HepG2 (cell line): ENCODE data around the gene MYCBPAP. TPM values are rescaled to one million over a fixed set of nuclear protein-coding genes. Genes with fewer than 3 reads are reported as not detected.

ENCODE experiments used
- MIER2 ChIP-seq: IDR thresholded peaks from 2 replicates; pipeline ENCODE4 v1.6.1; 2016; ENCODE audit warnings: missing biosample characterization, missing genetic modification reagents
- NCOA2 ChIP-seq: sonication (generic); formaldehyde crosslinking; IDR thresholded peaks from 2 replicates; pipeline ENCODE4 v1.8.0; 2022; ENCODE audit warnings: inconsistent platforms
- POGK ChIP-seq: sonication (generic); formaldehyde crosslinking; conservative IDR thresholded peaks from 2 replicates; pipeline ENCODE4 v1.8.0; 2022; ENCODE audit warnings: mild to moderate bottlenecking, moderate library complexity, missing genetic modification reagents
- SUZ12 ChIP-seq: fragments of 150-350 bp; IDR thresholded peaks from 2 replicates; pipeline ENCODE4 v1.6.1; 2014; ENCODE audit warnings: low read depth, low read length
- ZBTB40 ChIP-seq, 2 experiments: fragments of 450-650 bp in 1 of 2; sonication (generic) in 1 of 2; formaldehyde crosslinking in 1 of 2; IDR thresholded peaks; 2 replicates each; pipeline versions ENCODE4 v1.6.1 to v1.8.0; 2016 to 2022; ENCODE audit warnings: antibody characterized with exemption in 1 of 2, mild to moderate bottlenecking in 1 of 2, missing genetic modification reagents in 1 of 2
- ZNF281 ChIP-seq: sonication (generic); formaldehyde crosslinking; IDR thresholded peaks from 2 replicates; pipeline ENCODE4 v1.4.0; 2020; ENCODE audit warnings: missing genetic modification reagents, borderline replicate concordance
- ZNF331 ChIP-seq: sonication (generic); formaldehyde crosslinking; IDR thresholded peaks from 2 replicates; pipeline ENCODE4 v1.4.0; 2020; ENCODE audit warnings: missing genetic modification reagents
- ZNF34 ChIP-seq: sonication (generic); formaldehyde crosslinking; IDR thresholded peaks from 2 replicates; pipeline ENCODE4 v1.4.0; 2020; ENCODE audit warnings: mild to moderate bottlenecking, missing genetic modification reagents, borderline replicate concordance
- ZNF576 ChIP-seq: sonication (generic); formaldehyde crosslinking; IDR thresholded peaks from 2 replicates; pipeline ENCODE4 v1.4.0; 2020; ENCODE audit warnings: mild to moderate bottlenecking, missing genetic modification reagents
- ZNF652 ChIP-seq: IDR thresholded peaks from 2 replicates; pipeline ENCODE4 v1.6.1; 2016; ENCODE audit warnings: low read depth, borderline replicate concordance
- ZNF891 ChIP-seq: sonication (generic); formaldehyde crosslinking; IDR thresholded peaks from 2 replicates; pipeline ENCODE4 v1.5.0; 2020; ENCODE audit warnings: mild to moderate bottlenecking, missing genetic modification reagents
- polyA plus RNA-seq, 8 experiments: library from polyadenylated mRNA; depleted of rRNA in 3 of 8; stranded (reverse) in 7 of 8; unstranded in 1 of 8; fragments of >200 nt; fragmentation: Illumina TruSeq in 4 of 8; extraction: Trizol in 4 of 8; gene quantifications; 2 replicates each; pipeline versions ENCODE4 v1.2.1 to v1.2.3, GENCODE V29; 2011 to 2016; ENCODE audit warnings: low read depth in 4 of 8, missing spikeins in 1 of 8, mixed read lengths in 1 of 8; ENCODE audit not compliant: insufficient read depth in 1 of 8
- total RNA-seq, 5 experiments: library from RNA; depleted of rRNA; stranded (reverse); fragments of >200 nt; fragmentation: Illumina TruSeq; extraction: Trizol; gene quantifications; 2 replicates each; pipeline ENCODE4 v1.2.3, GENCODE V29; 2016; ENCODE audit warnings: low read depth in 1 of 5

The MYCBPAP gene
- total and polyA plus RNA-seq, 2 of the 13 experiments (the other 11 are each of a cell fraction or from before 2014, with no cell fraction given), result 0.22 to 0.24 TPM

DNA sequence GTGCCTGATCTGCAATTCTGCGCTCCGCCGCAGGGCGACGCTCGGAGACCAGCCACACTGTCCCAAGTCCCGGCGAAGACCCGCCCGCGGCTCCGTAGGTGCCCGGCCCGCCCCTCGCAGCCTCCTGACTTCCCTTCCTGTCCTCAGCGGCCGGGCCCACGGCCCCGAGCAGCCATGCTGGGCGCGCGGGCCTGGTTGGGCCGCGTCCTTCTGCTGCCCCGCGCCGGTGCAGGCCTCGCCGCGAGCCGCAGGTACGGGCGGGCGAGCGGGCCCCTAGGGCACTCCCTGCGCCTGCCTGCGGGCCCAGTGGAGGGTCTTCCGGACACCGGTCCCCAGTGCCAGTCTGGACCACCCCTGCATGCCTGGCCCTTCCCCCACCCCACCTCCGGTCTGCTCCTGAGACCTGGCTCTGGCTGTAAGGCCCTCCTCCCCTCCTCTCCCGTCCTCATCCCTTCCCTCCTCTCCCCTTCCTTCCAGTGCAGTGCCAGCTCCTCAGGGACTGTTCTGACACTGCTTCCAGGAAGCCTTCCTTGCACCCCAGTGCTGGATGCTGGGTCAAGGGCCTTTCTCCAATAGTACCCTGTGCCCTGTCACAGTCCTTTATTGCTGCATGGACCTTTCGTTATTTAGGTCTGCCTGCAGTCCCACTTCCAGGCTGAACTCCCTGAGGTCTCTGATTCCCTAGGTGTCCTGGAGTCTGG, 38.9 kb downstream of the MYCBPAP start, which contains the start of gene SPATA20 (continued):
- no peak for TF ChIP-seq SUZ12
- TF ChIP-seq POGK, result peak; percentile 93
- no peak for TF ChIP-seq ZNF652 (CRISPR knock-in tag)
- no peak; the same call in 1 of the 2 replicates for TF ChIP-seq ZNF891 (CRISPR knock-in tag)
- TF ChIP-seq ZNF281 (CRISPR knock-in tag), result peak; percentile 87
- peak; percentile 96; the same call in 1 of the 2 replicates for TF ChIP-seq ZNF34
- no peak for TF ChIP-seq ZNF576
- TF ChIP-seq NCOA2, result no peak; the same call in none of the 2 replicates
- TF ChIP-seq ZBTB40 (IDR thresholded peaks at IDR 0.05), result no peak
- TF ChIP-seq ZBTB40 (CRISPR knock-in tag; IDR thresholded peaks at IDR 0.05), result peak; percentile 33; the same call in 1 of the 2 replicates
- TF ChIP-seq ZNF331 (CRISPR knock-in tag), result peak; percentile 70; the same call in 1 of the 2 replicates
- TF ChIP-seq MIER2 (CRISPR knock-in tag), result peak; percentile 44; the same call in 1 of the 2 replicates
